Neural progenitor cell (in vitro differentiated cells): ENCODE data around the gene DOCK6.

Experiments
- CTCF ChIP-seq: fragments of 200-600 bp; sonication (generic); IDR thresholded peaks from 2 replicates; pipeline ENCODE4 v1.5.1; 2017; ENCODE audit warnings: antibody characterized with exemption, mild to moderate bottlenecking
- EZH2phosphoT487 ChIP-seq: fragments of 200-600 bp; sonication (generic); IDR thresholded peaks from 2 replicates; pipeline ENCODE4 v1.6.1; 2017; ENCODE audit warnings: antibody characterized with exemption

- TF ChIP-seq CTCF (no peak), EZH2phosphoT487 (no peak)
Measured at GRCh38 chr19:11240008-11240444, 22.3 kb downstream of the DOCK6 start.
